ENCODE measurements around the gene RASAL1. TPM values are rescaled to one million over a fixed set of nuclear protein-coding genes. Genes with fewer than 3 reads are reported as not detected.

Gene RASAL1
- total RNA-seq, 4 donors from 2014 or later: not detected

DNA sequence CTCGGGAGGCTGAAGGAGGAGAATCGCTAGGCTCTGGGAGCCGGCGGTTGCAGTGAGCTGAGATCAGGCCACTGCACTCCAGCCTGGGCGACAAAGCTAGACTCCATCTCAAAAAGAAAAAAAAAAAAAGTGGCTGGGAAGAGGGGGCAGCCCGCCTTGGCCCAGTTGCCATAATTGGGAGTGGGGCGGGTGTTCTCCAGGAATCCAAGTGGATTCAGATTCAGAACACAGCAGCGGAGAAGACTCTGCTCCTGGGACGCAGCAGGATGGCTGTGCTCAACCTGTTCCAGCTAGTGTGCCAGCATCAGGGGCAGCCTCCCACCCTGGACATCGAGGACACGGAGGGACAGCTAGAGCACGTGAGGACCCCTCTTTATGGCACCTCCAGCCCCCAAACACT is 19.5 kb upstream of the RASAL1 start:
- ATAC-seq (ENCODE audit: low FRiP score) (no peak), DNase-seq (ENCODE audit: low spot score) (no peak)
- TF ChIP-seq, protein P1, sequence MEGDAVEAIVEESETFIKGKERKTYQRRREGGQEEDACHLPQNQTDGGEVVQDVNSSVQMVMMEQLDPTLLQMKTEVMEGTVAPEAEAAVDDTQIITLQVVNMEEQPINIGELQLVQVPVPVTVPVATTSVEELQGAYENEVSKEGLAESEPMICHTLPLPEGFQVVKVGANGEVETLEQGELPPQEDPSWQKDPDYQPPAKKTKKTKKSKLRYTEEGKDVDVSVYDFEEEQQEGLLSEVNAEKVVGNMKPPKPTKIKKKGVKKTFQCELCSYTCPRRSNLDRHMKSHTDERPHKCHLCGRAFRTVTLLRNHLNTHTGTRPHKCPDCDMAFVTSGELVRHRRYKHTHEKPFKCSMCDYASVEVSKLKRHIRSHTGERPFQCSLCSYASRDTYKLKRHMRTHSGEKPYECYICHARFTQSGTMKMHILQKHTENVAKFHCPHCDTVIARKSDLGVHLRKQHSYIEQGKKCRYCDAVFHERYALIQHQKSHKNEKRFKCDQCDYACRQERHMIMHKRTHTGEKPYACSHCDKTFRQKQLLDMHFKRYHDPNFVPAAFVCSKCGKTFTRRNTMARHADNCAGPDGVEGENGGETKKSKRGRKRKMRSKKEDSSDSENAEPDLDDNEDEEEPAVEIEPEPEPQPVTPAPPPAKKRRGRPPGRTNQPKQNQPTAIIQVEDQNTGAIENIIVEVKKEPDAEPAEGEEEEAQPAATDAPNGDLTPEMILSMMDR (IDR thresholded peaks at IDR 0.05): no peak

- ATAC-seq (ENCODE audit: low FRiP score): no peak
- DNase-seq (ENCODE audit: low spot score): no peak
- TF ChIP-seq, protein P1 (IDR thresholded peaks at IDR 0.05): no peak
Measured at GRCh38 chr12:113154351-113154973, 18.9 kb upstream of the RASAL1 start.

DNA sequence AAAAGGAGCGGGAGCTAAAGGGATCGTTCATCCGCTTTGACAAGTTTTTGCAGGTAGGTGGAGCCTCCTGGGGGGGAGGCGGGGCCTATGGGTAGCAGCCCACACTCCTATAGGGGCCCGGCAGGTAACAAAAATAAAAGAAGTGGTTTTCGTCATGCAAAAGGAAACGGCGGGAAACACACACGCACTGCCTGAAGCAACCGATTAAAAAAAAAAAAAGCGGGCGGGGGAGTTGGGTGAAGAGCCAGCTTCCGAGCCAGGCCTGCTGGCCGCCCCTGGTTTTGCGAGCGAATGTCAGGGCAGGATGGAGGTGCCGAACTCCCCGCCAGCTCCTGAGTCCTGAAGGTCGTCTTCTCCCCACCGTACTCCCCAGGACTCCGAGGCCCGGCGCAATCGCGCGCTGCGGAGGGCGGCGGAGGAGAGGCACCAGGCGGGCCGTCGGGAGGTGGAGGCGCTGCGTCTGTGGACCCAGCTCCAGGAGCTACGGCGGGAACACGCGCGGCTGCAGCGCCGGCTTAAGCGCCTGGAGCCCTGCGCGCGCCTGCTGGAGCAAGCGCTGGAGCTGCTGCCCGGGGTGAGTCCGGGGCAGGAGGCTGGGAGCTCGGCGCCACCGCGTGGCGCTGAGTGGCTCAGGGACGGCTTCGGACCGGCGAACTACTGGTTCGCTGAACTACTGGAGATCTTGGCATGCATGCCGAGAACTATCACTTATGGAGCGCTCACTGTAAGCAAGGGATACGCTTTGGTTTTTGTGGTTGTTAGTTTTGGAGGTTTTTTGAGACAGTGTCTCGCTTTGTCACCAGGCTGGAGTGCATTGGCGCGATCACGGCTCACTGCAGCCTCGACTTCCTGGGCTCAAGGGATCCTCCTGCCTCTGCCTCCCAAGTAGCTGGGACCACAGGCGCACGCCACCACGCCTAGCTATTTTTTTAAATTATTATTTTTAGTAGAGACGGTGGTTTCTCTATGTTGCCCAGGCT is 17.6 kb upstream of the RASAL1 start:
- DNase-seq (ENCODE audit: low spot score): no peak
- peak; percentile 57 for ATAC-seq (ENCODE audit: low FRiP score)
- TF ChIP-seq, protein P1 (IDR thresholded peaks at IDR 0.05): no peak

GRCh38 chr12:113152196-113152834 is 16.8 kb upstream of the RASAL1 start:
- TF ChIP-seq, protein P1 (IDR thresholded peaks at IDR 0.05): no peak
- DNase-seq (ENCODE audit: low spot score): no peak
- ATAC-seq (ENCODE audit: low FRiP score): no peak

DNA sequence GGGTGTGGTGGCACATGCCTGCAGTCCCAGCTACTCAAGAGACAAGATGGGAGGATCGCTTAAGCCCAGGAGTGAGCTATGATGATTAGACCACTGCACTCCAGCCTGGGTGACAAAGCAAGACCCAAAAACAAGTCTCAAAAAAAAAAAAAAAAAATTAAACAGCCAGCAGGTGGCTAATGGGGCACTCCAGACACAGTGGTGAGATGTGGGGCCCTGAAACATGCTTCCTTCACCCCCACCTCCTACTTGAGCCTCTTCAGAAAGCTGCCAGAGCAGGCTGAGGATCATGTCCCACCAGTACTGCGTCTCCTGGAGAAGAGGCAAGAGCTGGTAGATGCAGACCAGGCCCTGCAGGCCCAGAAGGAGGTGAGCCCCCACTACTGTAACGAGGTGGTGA is 16.1 kb upstream of the RASAL1 start:
- DNase-seq (ENCODE audit: low spot score) (no peak), ATAC-seq (ENCODE audit: low FRiP score) (no peak)
- TF ChIP-seq, protein P1 (IDR thresholded peaks at IDR 0.05): no peak

DNA sequence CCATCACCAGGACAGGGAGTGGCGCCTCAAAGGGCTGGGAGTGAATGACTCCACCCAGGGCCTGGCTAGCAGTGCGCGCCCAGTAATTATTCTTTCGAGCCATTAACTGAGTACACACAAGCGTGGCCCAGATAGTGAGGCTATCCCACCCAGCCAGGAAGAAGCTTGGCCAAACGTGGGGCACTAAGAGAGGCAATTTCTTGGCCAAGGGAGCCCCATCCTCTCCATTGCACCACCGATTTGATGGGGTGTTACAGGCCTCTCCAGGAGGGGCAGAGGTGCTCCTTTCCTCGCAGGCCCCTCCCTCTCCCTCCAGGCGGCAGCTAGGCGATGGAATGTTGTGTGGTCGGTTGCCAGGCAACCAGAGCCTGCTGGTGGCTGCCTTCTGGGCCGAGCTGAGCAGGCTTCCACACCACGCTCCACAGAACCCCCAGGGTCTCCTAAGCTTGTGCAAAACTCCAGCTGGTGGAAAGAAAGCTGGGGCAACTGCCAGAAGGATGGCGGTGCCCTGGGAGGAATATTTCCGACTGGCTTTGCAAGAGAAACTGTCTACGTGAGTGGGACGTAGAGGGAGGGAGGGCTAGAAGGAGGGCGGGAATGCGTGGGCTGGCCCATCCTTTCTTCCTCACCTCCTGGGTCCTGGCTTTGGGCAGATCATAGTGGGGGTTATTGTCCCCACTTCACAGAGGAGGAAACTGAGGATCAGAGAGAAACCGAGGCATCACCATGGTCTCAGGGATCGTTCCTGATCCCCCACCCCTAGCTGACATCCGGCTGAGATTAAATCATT is 14.0 kb upstream of the RASAL1 start, which contains the start of gene CFAP73:
CFAP73 (plus strand) TSS at position 364 of the 790 bp plus-strand sequence; CDS start at position 498, 134 bp downstream.
- TF ChIP-seq, protein P1 (IDR thresholded peaks at IDR 0.05): no peak
- DNase-seq (ENCODE audit: low spot score) (no peak), ATAC-seq (ENCODE audit: low FRiP score) (peak; percentile 50)

Measured in omental fat pad (tissue), 4 donors.